B cell (primary cell): ENCODE measurements around the gene FAM227A. TPM values are rescaled to one million over a fixed set of nuclear protein-coding genes. Genes with fewer than 3 reads are reported as not detected.

ENCODE experiments used
- ATAC-seq: fragments of 200-7000 bp; cut with Tn5 transposase; one replicate; pipeline ENCODE4 v1.10.0; 2021; ENCODE audit warnings: low read depth, mild to moderate bottlenecking, moderate number of reproducible peaks, moderate library complexity
- CTCF ChIA-PET: fragments of 350-600 bp; sonication (Branson Sonifier 250); formaldehyde crosslinking; loops from one replicate; lab custom pipeline; 2021; ENCODE audit warnings: antibody characterized with exemption, inconsistent platforms; lab: Charles Lee
- POLR2A ChIA-PET: fragments of 350-600 bp; sonication (Branson Sonifier 250); formaldehyde crosslinking; loops from one replicate; lab custom pipeline; 2021; ENCODE audit warnings: antibody characterized with exemption; lab: Charles Lee
- DNase-seq: peaks from one replicate; pipeline ENCODE4 v3.0.0; 2013
- H2AFZ ChIP-seq: 2 replicates; pipeline ENCODE4 v1.6.1; 2012; ENCODE audit warnings: mild to moderate bottlenecking, low read depth, low read length; ENCODE audit not compliant: insufficient read depth, poor library complexity, severe bottlenecking
- H3K27ac ChIP-seq, 2 donors: 1 replicate in 1 of 2; 2 replicates in 1 of 2; pipeline ENCODE4 v1.5.1; 2012 to 2013; ENCODE audit warnings: low read length in 2 of 2, mild to moderate bottlenecking in 2 of 2, moderate library complexity in 1 of 2
- H3K27me3 ChIP-seq, 4 experiments: fragments of 200-600 bp in 1 of 4; sonication (generic) in 1 of 4; replicated peaks in 1 of 4; 1 replicate in 2 of 4; 2 replicates in 2 of 4; pipeline versions ENCODE4 v1.6.1 to v1.7.0; 2013 to 2016; ENCODE audit warnings: low read length in 3 of 4, mild to moderate bottlenecking in 2 of 4, mixed read lengths in 1 of 4, moderate library complexity in 1 of 4; ENCODE audit not compliant: insufficient read depth in 4 of 4, control insufficient read depth in 3 of 4; ENCODE audit errors: control extremely low read depth in 1 of 4
- H3K36me3 ChIP-seq, 2 experiments: replicated peaks in 1 of 2; 1 replicate in 1 of 2; 2 replicates in 1 of 2; pipeline versions ENCODE4 v1.6.1 to v1.7.1; 2013; ENCODE audit warnings: low read length in 1 of 2; ENCODE audit not compliant: insufficient read depth in 2 of 2, control insufficient read depth in 1 of 2; ENCODE audit errors: control extremely low read depth in 1 of 2, extremely low read depth in 1 of 2
- H3K4me1 ChIP-seq, 2 donors: fragments of 200-600 bp in 1 of 2; sonication (generic) in 1 of 2; 1 replicate in 1 of 2; 2 replicates in 1 of 2; pipeline versions ENCODE4 v1.5.1 to v1.6.1; 2013 to 2017; ENCODE audit warnings: low read length in 2 of 2; ENCODE audit not compliant: control insufficient read depth in 2 of 2, insufficient read depth in 2 of 2
- H3K4me2 ChIP-seq: replicated peaks from 2 replicates; pipeline ENCODE3; 2012; ENCODE audit warnings: mild to moderate bottlenecking, low read depth, low read length; ENCODE audit not compliant: poor library complexity, severe bottlenecking
- H3K4me3 ChIP-seq, 5 experiments: fragments of 200-600 bp in 1 of 5; sonication (generic) in 1 of 5; 1 replicate in 3 of 5; 2 replicates in 2 of 5; pipeline versions ENCODE4 v1.5.1 to v1.7.0; 2011 to 2016; ENCODE audit warnings: low read length in 4 of 5, mild to moderate bottlenecking in 4 of 5, low read depth in 2 of 5, control low read depth in 1 of 5, moderate library complexity in 1 of 5; ENCODE audit not compliant: insufficient read depth in 1 of 5; ENCODE audit errors: control extremely low read depth in 1 of 5, extremely low read depth in 1 of 5
- H3K79me2 ChIP-seq: fragments of 200-600 bp; sonication (generic); one replicate; pipeline ENCODE4 v1.6.0; 2016; ENCODE audit warnings: low read length; ENCODE audit not compliant: control insufficient read depth, insufficient read depth
- H3K9ac ChIP-seq: fragments of 200-600 bp; sonication (generic); 2 replicates; pipeline ENCODE4 v1.6.1; 2017; ENCODE audit warnings: mild to moderate bottlenecking, low read length, moderate library complexity
- H3K9me3 ChIP-seq, 3 donors: one replicate each; pipeline versions ENCODE4 v1.6.1 to v1.7.1; 2013; ENCODE audit warnings: low read length in 2 of 3; ENCODE audit not compliant: control insufficient read depth in 2 of 3, insufficient read depth in 1 of 3; ENCODE audit errors: control extremely low read depth in 1 of 3
- H4K20me1 ChIP-seq: 2 replicates; pipeline ENCODE4 v1.6.0; 2012; ENCODE audit warnings: mild to moderate bottlenecking, low read length; ENCODE audit not compliant: insufficient read depth, control insufficient read depth, poor library complexity, severe bottlenecking
- H3K27ac Mint-ChIP-seq: one replicate; pipeline ENCODE4 v1.8.0; 2021; ENCODE audit warnings: mixed read lengths
- H3K27me3 Mint-ChIP-seq: one replicate; pipeline ENCODE4 v1.8.0; 2021; ENCODE audit warnings: mixed read lengths
- H3K4me1 Mint-ChIP-seq: one replicate; pipeline ENCODE4 v1.8.0; 2021; ENCODE audit warnings: mixed read lengths
- H3K4me3 Mint-ChIP-seq: one replicate; pipeline ENCODE4 v1.8.0; 2021; ENCODE audit warnings: mixed read lengths
- H3K9me3 Mint-ChIP-seq: one replicate; pipeline ENCODE4 v1.8.0; 2022; ENCODE audit warnings: mixed read lengths; ENCODE audit not compliant: insufficient read depth
- EZH2 ChIP-seq: IDR thresholded peaks from 2 replicates; pipeline ENCODE4 v1.6.1; 2012; ENCODE audit warnings: borderline replicate concordance, low read depth, mild to moderate bottlenecking, moderate library complexity, low read length; ENCODE audit not compliant: insufficient read depth, poor library complexity, severe bottlenecking
- WGBS: methylation state at CpG from one replicate; pipeline ENCODE4 v1.1.5; 2013; ENCODE audit warnings: missing lambda C conversion rate; ENCODE audit not compliant: insufficient coverage; 5-methylcytosine and 5-hydroxymethylcytosine counted together
- intact Hi-C: fragments of 100-400 bp; cut with micrococcal nuclease; formaldehyde crosslinking; loops from one replicate; pipeline ENCODE4 v1.10.0; 2022
- polyA plus RNA-seq: library from polyadenylated mRNA; depleted of rRNA; stranded (reverse); fragments of >200 nt; gene quantifications from 2 replicates; pipeline ENCODE4 v1.2.3, GENCODE V29; 2012
- total RNA-seq, 2 donors: library from RNA; stranded (reverse); fragments of 120-200 nt in 1 of 2; gene quantifications; 1 replicate in 1 of 2; 2 replicates in 1 of 2; pipeline versions ENCODE4 v1.2.3 to v1.2.4, GENCODE V29; 2013 to 2022
- TF ChIP-seq, protein P1 (sequence below): fragments of 200-600 bp; IDR thresholded peaks from one replicate; pipeline ENCODE4 v1.8.0; 2022; ENCODE audit warnings: antibody characterized with exemption, mild to moderate bottlenecking

The FAM227A gene
- total and polyA plus RNA-seq, 2 donors (not counting 1 experiment from before 2014, with no cell fraction given), result 0.04 to 0.57 TPM

GRCh38 chr22:38578505-38578904, 77.7 kb downstream of the FAM227A start:
- TF ChIP-seq EZH2, result no peak
- TF ChIP-seq, protein P1, sequence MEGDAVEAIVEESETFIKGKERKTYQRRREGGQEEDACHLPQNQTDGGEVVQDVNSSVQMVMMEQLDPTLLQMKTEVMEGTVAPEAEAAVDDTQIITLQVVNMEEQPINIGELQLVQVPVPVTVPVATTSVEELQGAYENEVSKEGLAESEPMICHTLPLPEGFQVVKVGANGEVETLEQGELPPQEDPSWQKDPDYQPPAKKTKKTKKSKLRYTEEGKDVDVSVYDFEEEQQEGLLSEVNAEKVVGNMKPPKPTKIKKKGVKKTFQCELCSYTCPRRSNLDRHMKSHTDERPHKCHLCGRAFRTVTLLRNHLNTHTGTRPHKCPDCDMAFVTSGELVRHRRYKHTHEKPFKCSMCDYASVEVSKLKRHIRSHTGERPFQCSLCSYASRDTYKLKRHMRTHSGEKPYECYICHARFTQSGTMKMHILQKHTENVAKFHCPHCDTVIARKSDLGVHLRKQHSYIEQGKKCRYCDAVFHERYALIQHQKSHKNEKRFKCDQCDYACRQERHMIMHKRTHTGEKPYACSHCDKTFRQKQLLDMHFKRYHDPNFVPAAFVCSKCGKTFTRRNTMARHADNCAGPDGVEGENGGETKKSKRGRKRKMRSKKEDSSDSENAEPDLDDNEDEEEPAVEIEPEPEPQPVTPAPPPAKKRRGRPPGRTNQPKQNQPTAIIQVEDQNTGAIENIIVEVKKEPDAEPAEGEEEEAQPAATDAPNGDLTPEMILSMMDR, result no peak
- Histone ChIP-seq H3K27me3 (no peaks in the 10 kb centered on the region), H3K27ac (no peak overlapping the region), H3K79me2 (no peaks in the 10 kb centered on the region), H3K4me3 (no peak overlapping the region), H3K36me3 (no peaks in the 10 kb centered on the region), H4K20me1 (no peaks in the 10 kb centered on the region), H2AFZ (no peak overlapping the region), H3K9me3 (no peaks in the 10 kb centered on the region), H3K4me2 (no peak overlapping the region), H3K4me1 (no peaks in the 10 kb centered on the region), H3K9ac (no peak overlapping the region)
- intact Hi-C loops, result no loop called here
- Mint-ChIP-seq H3K4me1 (no peaks in the 10 kb centered on the region), H3K27ac (no peak overlapping the region), H3K9me3 (no peaks in the 10 kb centered on the region), H3K27me3 (peaks cover 24% of the 10 kb centered on the region), H3K4me3 (no peak overlapping the region)
- no peak for ATAC-seq
- ChIA-PET CTCF (no interaction called here), POLR2A (no interaction called here)
- WGBS, result 97% methylated on average over 4 of the region's 5 CpGs
- DNase-seq, result no peak

DNA sequence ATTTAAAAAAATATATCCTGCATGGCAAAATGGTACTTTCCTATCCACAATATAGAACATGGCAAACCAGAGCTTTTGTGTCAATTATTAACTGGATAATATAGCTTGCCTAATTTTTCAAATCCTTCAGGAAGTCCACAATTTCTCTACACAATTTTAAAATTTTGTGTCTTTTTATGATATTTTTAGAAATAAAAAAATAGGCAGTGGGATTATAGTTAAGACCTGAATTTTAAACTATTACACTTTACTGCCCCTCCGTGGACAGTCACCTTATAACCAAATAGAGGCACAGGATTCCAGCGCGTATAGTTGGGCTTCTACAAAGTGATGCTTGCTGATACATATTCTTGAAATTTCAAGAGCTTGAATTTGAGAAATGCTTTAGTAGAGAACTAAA, 84.1 kb downstream of the FAM227A start:
- Histone ChIP-seq H3K27me3 (no peaks in the 10 kb centered on the region), H3K9me3 (no peaks in the 10 kb centered on the region), H3K9ac (no peak overlapping the region), H3K4me3 (no peak overlapping the region), H3K4me2 (no peak overlapping the region), H2AFZ (no peak overlapping the region), H3K36me3 (no peaks in the 10 kb centered on the region), H4K20me1 (no peaks in the 10 kb centered on the region), H3K27ac (no peak overlapping the region), H3K4me1 (peaks cover 14 to 18% of the 10 kb centered on the region in 2 donors), H3K79me2 (no peaks in the 10 kb centered on the region)
- H3K27me3 Mint-ChIP-seq, result no peaks in the 10 kb centered on the region
- POLR2A ChIA-PET, result no interaction called here
- CTCF ChIA-PET, result interaction anchor here (0.7 to 5.3 kb wide), 20 partner anchors 18 to 522 kb away, joined by 3 to 89 read pairs (median 3); no protein-coding TSS in a partner anchor
- no peak for TF ChIP-seq EZH2
- TF ChIP-seq, protein P1, result peak; percentile 77
- DNase-seq (peak; percentile 66), ATAC-seq (no peak)
- no peaks in the 10 kb centered on the region for H3K9me3 Mint-ChIP-seq
- peaks cover 14% of the 10 kb centered on the region for H3K4me1 Mint-ChIP-seq
- WGBS, result no CpG with 5 or more reads among the region's 3 CpGs
- no peak overlapping the region for H3K4me3 Mint-ChIP-seq
- no peak overlapping the region for H3K27ac Mint-ChIP-seq
- intact Hi-C loops, result loop anchor here (1.0 to 5.0 kb wide), 4 partner anchors 160 to 515 kb away; partner anchors contain the start of gene PICK1
